ENCODE measurements around the gene NTHL1.

Gene NTHL1

GRCh38 chr16:1991135-1991551 is 56.5 kb downstream of the NTHL1 start:
- ATAC-seq = peak; percentile 26 to 31

DNA sequence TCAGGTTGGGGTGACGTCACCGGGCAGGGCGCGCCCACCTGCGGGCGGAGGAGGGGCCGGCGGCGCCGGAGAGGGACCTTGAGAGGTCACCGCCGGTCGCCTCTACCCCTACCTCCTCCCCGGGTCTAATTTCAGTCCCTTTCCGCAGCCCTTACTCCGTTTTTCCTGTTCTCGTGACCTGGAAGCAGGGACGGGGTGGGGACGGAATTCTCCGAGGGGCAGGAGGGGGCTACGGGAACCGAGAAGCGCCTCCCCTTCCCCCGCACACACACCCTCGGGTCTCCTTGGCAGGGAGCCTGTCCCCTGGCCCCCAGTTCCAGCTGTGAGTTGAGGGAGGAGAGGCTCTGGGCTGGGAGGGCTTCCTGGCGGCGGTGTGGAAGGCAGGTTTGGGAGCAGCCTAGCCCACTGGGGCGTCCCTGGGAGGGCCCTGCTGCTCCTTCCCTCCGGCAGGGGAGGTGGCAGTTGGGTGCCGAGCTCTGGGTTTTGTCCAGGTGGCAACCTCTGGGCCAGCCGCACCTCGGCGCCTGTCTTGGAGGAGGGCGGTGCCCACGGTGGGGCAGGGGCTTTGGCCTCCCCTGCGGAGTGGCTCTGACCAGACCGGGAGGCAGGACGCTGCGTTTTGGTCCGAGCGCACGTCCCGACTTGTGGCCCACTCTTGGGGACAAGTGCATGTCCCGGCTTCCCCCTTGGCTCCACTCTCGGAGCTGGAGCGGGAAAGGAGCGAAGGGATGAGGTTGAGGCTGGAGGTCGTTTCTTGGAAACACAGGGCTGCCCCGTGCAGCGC is 57.1 kb downstream of the NTHL1 start:
- no peak for ATAC-seq

DNA sequence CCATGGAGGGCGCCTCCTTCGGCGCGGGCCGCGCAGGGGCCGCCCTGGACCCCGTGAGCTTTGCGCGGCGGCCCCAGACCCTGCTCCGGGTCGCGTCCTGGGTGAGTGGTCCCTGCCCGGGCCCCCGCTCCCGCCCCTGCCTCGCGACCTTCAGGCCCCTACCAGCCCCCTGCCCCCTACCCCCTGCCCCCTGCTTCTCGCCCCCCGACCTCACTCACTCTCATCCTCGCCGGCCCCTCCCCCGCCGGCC is 57.6 kb downstream of the NTHL1 start:
- no peak for ATAC-seq

Measured in activated CD4-positive, CD25-positive, alpha-beta regulatory T cell treated with anti-CD3 and anti-CD28 coated beads, Interleukin-2, amount 50 U/mL, for 24 hours (primary cell).